Right atrium auricular region (tissue), 2 donors: ENCODE results near the gene ARG1. TPM values are rescaled to one million over a fixed set of nuclear protein-coding genes. Genes with fewer than 3 reads are reported as not detected.

Experiments used
- DNase-seq: peaks from one replicate; pipeline ENCODE4 v3.0.0-alpha.2; 2019; ENCODE audit warnings: low spot score
- H3K27ac ChIP-seq, 2 donors: fragments of 200-600 bp; sonication (generic); 1 replicate in 1 of 2; 2 replicates in 1 of 2; pipeline ENCODE4 v1.5.1; 2016 to 2019
- H3K27me3 ChIP-seq, 2 donors: fragments of 200-600 bp; sonication (generic); one replicate each; pipeline versions ENCODE4 v1.5.1 to v1.6.0; 2017 to 2019
- H3K36me3 ChIP-seq: fragments of 200-600 bp; sonication (generic); one replicate; pipeline ENCODE4 v1.5.1; 2016
- H3K4me1 ChIP-seq, 2 donors: fragments of 200-600 bp; sonication (generic); one replicate each; pipeline versions ENCODE4 v1.5.1 to v1.6.0; 2017 to 2019
- H3K4me3 ChIP-seq, 2 donors: fragments of 200-600 bp; sonication (generic); 1 replicate in 1 of 2; 2 replicates in 1 of 2; pipeline ENCODE4 v1.5.1; 2017 to 2019; ENCODE audit warnings: mild to moderate bottlenecking in 1 of 2, moderate library complexity in 1 of 2
- H3K9me3 ChIP-seq, 2 donors: fragments of 200-600 bp; sonication (generic); one replicate each; pipeline ENCODE4 v1.5.1; 2019
- CTCF ChIP-seq, 2 donors: fragments of 200-600 bp; sonication (generic); IDR thresholded peaks; one replicate each; pipeline ENCODE4 v1.5.1; 2019; ENCODE audit warnings: antibody characterized with exemption in 2 of 2
- total RNA-seq, 2 donors: library from RNA; depleted of rRNA; stranded (reverse); fragments of >200 nt; gene quantifications; one replicate each; pipeline ENCODE4 v1.1.0, GENCODE V29; 2016

Gene ARG1
- total RNA-seq, 2 donors from 2014 or later, result 0.30 to 1.1 TPM

GRCh38 chr6:131592935-131593334, 19.9 kb downstream of the ARG1 start:
- DNase-seq, result no peak
- H3K27me3 ChIP-seq, result no peaks in the 10 kb centered on the region
- no peak for TF ChIP-seq CTCF (IDR thresholded peaks at IDR 0.05)
- no peak overlapping the region for H3K4me3 ChIP-seq
- H3K27ac ChIP-seq, result no peak overlapping the region
- no peaks in the 10 kb centered on the region for H3K4me1 ChIP-seq
- H3K36me3 ChIP-seq, result peaks cover 96% of the 10 kb centered on the region
- H3K9me3 ChIP-seq, result no peaks in the 10 kb centered on the region

DNA sequence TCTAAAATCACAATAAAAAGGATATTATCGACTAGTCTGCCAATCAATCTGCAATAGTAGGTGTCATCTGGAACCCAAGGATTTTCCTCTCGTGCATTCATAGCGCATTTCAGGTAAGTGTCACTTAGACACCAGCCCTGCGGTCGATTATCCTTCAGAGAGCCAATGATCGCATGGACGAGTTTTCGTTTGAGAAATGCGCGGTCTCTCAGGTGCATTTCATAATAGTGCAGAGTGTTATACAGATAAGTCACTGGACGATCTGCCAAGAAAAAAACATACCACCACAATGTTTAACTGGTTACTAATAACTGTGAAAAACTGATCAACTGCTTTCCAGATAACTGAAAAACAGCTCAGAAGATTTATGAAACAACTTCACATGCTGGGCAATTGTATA, 21.0 kb downstream of the ARG1 start:
- no peak for DNase-seq
- Histone ChIP-seq H3K9me3 (no peaks in the 10 kb centered on the region), H3K4me1 (no peaks in the 10 kb centered on the region), H3K4me3 (no peak overlapping the region), H3K27me3 (no peaks in the 10 kb centered on the region), H3K27ac (no peak overlapping the region), H3K36me3 (peaks cover 96% of the 10 kb centered on the region)
- no peak for TF ChIP-seq CTCF (IDR thresholded peaks at IDR 0.05)

GRCh38 chr6:131597446-131597845, 24.4 kb downstream of the ARG1 start:
- H3K4me1 ChIP-seq, result no peaks in the 10 kb centered on the region
- TF ChIP-seq CTCF (IDR thresholded peaks at IDR 0.05), result peak in 1 of 2 donors; percentile 24
- DNase-seq, result no peak
- H3K27me3 ChIP-seq, result no peaks in the 10 kb centered on the region
- no peak overlapping the region for H3K27ac ChIP-seq
- peaks cover 87% of the 10 kb centered on the region for H3K36me3 ChIP-seq
- H3K4me3 ChIP-seq, result no peak overlapping the region
- no peaks in the 10 kb centered on the region for H3K9me3 ChIP-seq

- no peak for TF ChIP-seq CTCF (IDR thresholded peaks at IDR 0.05)
- H3K27me3 ChIP-seq, result no peaks in the 10 kb centered on the region
- no peak overlapping the region for H3K27ac ChIP-seq
- no peaks in the 10 kb centered on the region for H3K9me3 ChIP-seq
- no peak overlapping the region for H3K4me3 ChIP-seq
- DNase-seq, result no peak
- no peaks in the 10 kb centered on the region for H3K4me1 ChIP-seq
- peaks cover 81% of the 10 kb centered on the region for H3K36me3 ChIP-seq
Observed at GRCh38 chr6:131600716-131601115, 27.7 kb downstream of the ARG1 start.

- Histone ChIP-seq H3K4me1 (no peaks in the 10 kb centered on the region), H3K4me3 (no peak overlapping the region), H3K27ac (no peak overlapping the region), H3K36me3 (peaks cover 81% of the 10 kb centered on the region), H3K27me3 (no peaks in the 10 kb centered on the region), H3K9me3 (no peaks in the 10 kb centered on the region)
- DNase-seq, result no peak
- no peak for TF ChIP-seq CTCF (IDR thresholded peaks at IDR 0.05)
Observed at GRCh38 chr6:131602781-131603312, 29.8 kb downstream of the ARG1 start.

DNA sequence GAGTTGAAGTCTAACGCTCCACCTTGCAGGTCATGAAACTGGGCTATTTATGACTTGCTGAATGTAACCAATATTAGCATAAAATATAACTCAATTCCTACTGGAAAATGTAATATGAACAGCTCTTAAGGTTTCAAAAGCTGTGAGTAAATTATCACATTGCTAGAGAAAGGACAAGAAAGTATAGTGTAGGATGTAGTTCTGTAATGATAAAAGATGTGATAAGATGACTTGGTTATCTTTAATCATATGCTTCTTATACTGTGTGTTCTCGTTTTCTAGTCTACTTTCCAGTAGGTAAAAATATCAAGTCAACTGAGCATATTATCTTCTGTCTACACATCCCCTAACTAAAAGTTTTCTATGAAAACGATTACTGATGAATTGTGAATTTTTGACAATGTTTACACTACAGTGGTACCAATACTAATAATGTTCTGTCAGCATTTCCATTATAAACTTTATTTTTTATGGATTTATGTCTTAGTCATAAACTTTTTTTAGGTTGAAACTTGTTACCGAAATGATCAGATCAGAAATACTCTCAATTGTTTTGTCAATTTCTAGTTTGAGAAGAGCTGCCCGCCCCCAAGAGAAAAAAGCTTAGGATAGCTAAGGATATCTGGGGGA, 40.4 kb downstream of the ARG1 start:
- no peak for TF ChIP-seq CTCF (IDR thresholded peaks at IDR 0.05)
- DNase-seq, result no peak
- Histone ChIP-seq H3K27me3 (no peaks in the 10 kb centered on the region), H3K4me3 (no peak overlapping the region), H3K4me1 (no peaks in the 10 kb centered on the region), H3K9me3 (no peaks in the 10 kb centered on the region), H3K27ac (no peak overlapping the region), H3K36me3 (peaks cover 64% of the 10 kb centered on the region)
